ENCODE measurements around the gene GPR146. TPM values are rescaled to one million over a fixed set of nuclear protein-coding genes. Genes with fewer than 3 reads are reported as not detected.
"Not testable (repeated sequence)": the region's sequence is repeated elsewhere in the genome, so short reads cannot be mapped to it uniquely, and the experiment has no call there.

The GPR146 gene
- total RNA-seq, 1 donor from 2014 or later: 54.1 TPM

GRCh38 chr7:1024876-1025742 lies 19.2 kb upstream of the GPR146 start:
- no peak for DNase-seq (ENCODE audit: low spot score)

GRCh38 chr7:1025743-1026581 lies 18.4 kb upstream of the GPR146 start:
- DNase-seq (ENCODE audit: low spot score): no peak

GRCh38 chr7:1026721-1027161 lies 17.6 kb upstream of the GPR146 start:
- DNase-seq (ENCODE audit: low spot score): no peak

GRCh38 chr7:1027242-1028043 lies 16.9 kb upstream of the GPR146 start:
- DNase-seq (ENCODE audit: low spot score): no peak

DNA sequence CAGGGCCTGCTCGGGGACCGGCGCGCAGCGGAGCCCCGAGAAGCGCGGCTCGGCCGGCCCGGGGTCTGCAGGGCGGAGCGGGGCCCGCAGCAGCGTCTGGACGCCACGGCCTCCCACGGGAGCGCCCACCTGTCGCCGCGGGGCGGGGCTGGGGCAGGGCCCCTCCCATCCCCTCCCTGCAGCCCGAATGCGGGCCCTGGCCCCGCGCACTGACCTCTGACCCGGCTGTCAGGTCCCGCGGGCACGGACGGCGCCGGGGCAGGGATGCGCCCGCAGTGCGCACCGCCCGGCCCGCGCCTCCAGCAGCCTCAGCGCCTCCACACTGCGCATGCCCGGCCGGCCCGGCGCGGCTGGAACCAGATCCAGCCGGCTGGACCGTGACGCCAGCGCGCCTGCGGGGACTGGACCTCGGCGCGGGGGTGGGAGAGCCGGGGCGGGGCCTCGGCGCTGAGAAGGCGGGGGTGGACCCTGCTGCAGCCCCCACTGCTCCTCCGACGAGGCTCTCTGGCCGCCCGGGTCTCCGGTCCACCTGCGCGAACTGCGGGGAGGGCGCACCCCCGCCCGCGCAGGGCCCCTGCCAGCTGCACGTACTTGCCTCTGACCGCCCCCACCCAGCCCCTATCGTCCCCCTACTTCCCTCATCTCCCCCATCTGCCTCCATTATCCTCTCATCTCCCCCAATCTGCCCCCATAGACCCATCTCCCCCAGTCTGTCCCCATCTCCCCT lies 16.1 kb upstream of the GPR146 start:
- peak; percentile 97 for DNase-seq (ENCODE audit: low spot score)

- DNase-seq (ENCODE audit: low spot score): no peak
These were observed 15.3 kb upstream of the GPR146 start for GRCh38 chr7:1028775-1029636.

DNA sequence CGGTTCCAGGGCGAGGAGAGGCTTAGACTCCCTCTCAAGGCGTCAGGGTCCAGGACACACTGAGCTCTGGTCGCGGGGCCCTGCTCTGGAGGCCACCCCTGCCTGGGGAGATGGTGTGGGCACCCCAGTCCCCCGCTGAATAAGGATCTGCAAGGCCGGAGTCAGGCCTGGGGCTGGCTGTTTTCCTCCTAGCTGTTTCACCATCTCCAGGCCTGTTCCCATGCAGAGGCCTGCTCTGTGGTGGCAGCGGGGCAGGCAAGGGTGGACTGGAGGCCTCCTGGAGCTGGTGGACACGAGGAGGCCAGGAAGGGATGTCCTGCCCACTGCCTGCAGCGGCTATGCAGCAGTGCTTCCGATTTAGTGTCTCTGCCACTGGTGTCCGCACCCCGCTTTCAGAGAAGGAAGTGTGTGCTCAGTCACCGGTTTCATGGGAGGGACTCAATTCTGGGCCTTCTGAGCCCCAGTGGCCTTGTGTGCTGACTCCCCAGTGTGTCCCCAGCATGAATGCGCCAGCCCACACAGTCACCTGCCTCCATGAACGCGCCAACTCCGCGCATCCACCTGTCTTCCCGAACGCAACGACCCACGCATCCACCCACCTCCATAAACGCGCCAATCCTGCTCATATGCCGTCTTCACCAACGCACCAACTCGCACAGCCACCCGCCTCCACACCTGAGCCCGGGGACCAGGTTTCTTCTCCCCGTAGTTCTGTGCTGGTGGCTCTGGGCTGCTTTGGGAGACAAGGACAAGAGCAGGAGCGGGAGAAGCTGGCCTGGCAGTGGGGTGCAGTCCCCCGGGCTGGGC lies 14.5 kb upstream of the GPR146 start:
- no peak for DNase-seq (ENCODE audit: low spot score)

GRCh38 chr7:1030444-1031070 lies 13.8 kb upstream of the GPR146 start:
- DNase-seq (ENCODE audit: low spot score): no peak

DNA sequence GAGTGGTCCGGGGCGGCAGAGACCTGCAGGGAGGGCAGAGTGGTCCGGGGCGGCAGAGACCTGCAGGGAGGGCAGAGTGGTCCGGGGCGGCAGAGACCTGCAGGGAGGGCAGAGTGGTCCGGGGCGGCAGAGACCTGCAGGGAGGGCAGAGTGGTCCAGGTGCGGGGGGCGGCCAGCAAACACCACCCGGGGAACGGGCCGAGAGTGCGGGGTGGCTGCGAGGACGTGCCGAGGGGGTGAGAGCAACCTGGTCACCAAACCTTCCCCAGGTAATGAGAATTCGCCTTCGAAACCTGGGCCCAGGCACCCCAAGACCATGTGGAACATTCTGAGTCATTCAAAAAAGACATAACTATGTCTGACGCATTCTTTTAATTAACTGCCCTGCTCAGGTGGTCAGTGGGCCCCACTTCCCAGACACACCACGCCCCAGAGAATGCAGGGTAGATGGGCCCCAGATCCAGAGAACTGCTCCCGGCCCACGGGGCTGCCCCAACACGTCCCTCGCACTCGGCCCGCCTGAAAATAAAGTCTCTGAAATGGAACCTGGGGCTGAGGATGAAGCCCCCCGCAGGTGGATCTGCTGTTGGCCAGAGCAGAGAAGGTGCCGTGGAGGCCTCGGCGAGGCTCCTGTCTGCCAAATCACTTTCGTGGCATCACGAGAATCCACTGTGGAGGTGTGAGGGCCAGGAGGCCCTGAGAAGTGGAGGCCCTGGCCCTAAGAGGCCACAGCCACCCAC lies 12.5 kb upstream of the GPR146 start:
- DNase-seq (ENCODE audit: low spot score): no peak

- no peak for DNase-seq (ENCODE audit: low spot score)
These were observed 11.7 kb upstream of the GPR146 start for GRCh38 chr7:1032536-1033181.

DNA sequence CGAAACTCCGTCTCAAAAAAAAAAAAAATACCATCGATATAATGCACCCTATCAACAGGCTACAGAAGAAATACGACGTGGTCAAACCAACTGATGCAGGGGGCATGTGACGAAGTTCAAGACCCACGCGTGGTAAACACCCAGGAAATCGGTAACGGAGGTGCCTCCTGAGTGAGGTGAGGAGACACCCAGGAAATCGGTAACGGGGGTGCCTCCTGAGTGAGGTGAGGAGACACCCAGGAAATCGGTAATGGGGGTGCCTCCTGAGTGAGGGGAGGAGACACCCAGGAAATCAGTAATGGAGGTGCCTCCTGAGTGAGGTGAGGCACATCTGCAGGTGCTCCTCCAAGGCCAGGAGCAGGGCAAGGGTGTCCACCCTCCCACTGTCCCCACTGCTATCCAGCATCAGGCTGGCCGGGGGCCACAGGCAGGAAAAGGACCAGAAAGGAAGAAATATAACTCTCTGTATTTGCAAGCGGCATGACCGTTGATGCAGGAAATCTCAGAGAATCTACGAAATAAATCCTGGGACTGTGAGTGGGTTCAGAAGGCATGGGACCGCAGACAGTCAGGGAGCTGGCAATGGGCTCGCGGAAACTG lies 10.7 kb upstream of the GPR146 start:
- no peak for DNase-seq (ENCODE audit: low spot score)

- DNase-seq (ENCODE audit: low spot score): not testable (repeated sequence)
These were observed 9.6 kb upstream of the GPR146 start for GRCh38 chr7:1034769-1035168.

- not testable (repeated sequence) for DNase-seq (ENCODE audit: low spot score)
These were observed 8.0 kb upstream of the GPR146 start for GRCh38 chr7:1036164-1036928.

DNA sequence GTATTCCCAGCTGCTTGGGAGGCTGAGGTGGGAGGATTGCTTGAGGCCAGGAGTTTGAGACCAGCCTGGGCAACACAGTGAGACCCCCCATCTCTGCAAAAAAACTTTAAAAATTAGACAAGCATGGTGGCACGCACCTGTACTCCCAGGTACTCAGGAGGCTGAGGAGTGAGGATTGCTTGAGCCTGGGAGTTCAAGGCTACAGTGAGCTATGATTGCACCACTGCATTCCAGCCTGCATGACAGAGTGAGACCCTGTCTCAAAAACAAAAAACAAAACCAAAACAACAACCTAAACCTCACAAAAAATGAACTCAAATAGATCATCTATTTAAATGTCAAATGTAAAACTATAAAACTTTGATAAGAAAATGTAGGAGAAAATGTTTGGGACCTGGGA lies 4.1 kb upstream of the GPR146 start:
- not testable (repeated sequence) for DNase-seq (ENCODE audit: low spot score)

DNA sequence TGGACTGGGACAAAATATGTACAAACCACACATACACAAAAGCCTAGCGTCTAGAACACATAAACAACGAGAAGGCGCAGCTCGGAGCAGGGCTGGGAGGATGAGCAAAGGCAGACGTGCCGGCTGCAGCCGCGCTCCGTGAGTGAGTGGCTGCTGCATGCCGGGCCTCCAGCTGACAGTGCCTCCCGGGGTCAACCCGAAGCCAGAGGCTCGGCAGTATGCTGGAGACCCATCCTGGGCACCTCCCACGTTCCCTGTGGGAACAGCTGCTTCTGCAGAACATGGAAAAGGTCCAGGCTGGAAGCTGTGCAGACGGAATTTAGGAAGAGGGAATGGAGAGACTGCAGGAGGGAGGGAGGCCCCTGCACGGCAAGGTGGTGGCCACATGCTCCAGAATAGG lies 3.6 kb upstream of the GPR146 start:
- no peak for DNase-seq (ENCODE audit: low spot score)
